HEK293 (cell line): ENCODE results near the gene MCM10.

Experiments
- CTCF ChIA-PET: fragments of 350-600 bp; formaldehyde crosslinking; extraction: SDS; loops from one replicate; lab custom pipeline; 2021; ENCODE audit warnings: antibody characterized with exemption; lab: Yijun Ruan, JAX
- POLR2A ChIA-PET: fragments of 300-600 bp; formaldehyde crosslinking; extraction: SDS; loops from one replicate; lab custom pipeline; 2020; ENCODE audit warnings: antibody characterized with exemption, inconsistent platforms; lab: Yijun Ruan, JAX
- H3K27ac ChIP-seq: fragments of 200-500 bp; sonication (Bioruptor generic); 2 replicates; pipeline ENCODE4 v1.5.1; 2014; ENCODE audit warnings: low read depth, low read length, control low read depth, inconsistent platforms; ENCODE audit errors: extremely low read depth
- H3K36me3 ChIP-seq, 2 experiments: fragments of 200-500 bp in 1 of 2; sonication (Bioruptor generic) in 1 of 2; 1 replicate in 1 of 2; 2 replicates in 1 of 2; pipeline ENCODE4 v1.5.1; 2014 to 2017; ENCODE audit warnings: inconsistent platforms in 2 of 2, low read length in 2 of 2; ENCODE audit not compliant: control insufficient read depth in 2 of 2, insufficient read depth in 1 of 2
- H3K4me1 ChIP-seq: fragments of 200-500 bp; sonication (Bioruptor generic); 2 replicates; pipeline ENCODE4 v1.5.1; 2014; ENCODE audit warnings: mild to moderate bottlenecking, low read length, inconsistent platforms; ENCODE audit not compliant: control insufficient read depth, insufficient read depth
- H3K4me3 ChIP-seq: 2 replicates; pipeline ENCODE4 v1.5.1; 2011; ENCODE audit warnings: low read depth, mild to moderate bottlenecking, control low read depth, low read length, moderate library complexity
- H3K9me3 ChIP-seq: fragments of 200-500 bp; sonication (Bioruptor generic); 2 replicates; pipeline ENCODE4 v1.5.1; 2014; ENCODE audit warnings: low read depth, low read length, inconsistent platforms; ENCODE audit not compliant: control insufficient read depth, insufficient read depth
- KLF7 ChIP-seq: fragments of 450-650 bp; formaldehyde crosslinking; IDR thresholded peaks from 2 replicates; pipeline ENCODE4 v1.5.1; 2016; ENCODE audit warnings: missing biosample characterization, missing genetic modification characterization, borderline replicate concordance
- RBAK ChIP-seq: fragments of 450-650 bp; formaldehyde crosslinking; IDR thresholded peaks from 2 replicates; pipeline ENCODE4 v1.5.1; 2016; ENCODE audit warnings: missing biosample characterization, missing genetic modification characterization
- SCRT1 ChIP-seq: fragments of 450-650 bp; formaldehyde crosslinking; IDR thresholded peaks from 2 replicates; pipeline ENCODE4 v1.5.1; 2016; ENCODE audit warnings: missing biosample characterization, missing genetic modification characterization, borderline replicate concordance
- ZNF138 ChIP-seq: fragments of 450-650 bp; formaldehyde crosslinking; IDR thresholded peaks from 2 replicates; pipeline ENCODE4 v1.5.1; 2016; ENCODE audit warnings: missing biosample characterization, missing genetic modification characterization, borderline replicate concordance
- ZNF157 ChIP-seq: fragments of 450-650 bp; formaldehyde crosslinking; IDR thresholded peaks from 2 replicates; pipeline ENCODE4 v1.5.1; 2016; ENCODE audit warnings: missing biosample characterization, missing genetic modification characterization
- ZNF175 ChIP-seq: fragments of 450-650 bp; formaldehyde crosslinking; IDR thresholded peaks from 2 replicates; pipeline ENCODE4 v1.5.1; 2016; ENCODE audit warnings: missing biosample characterization, missing genetic modification characterization
- ZNF18 ChIP-seq: fragments of 450-650 bp; formaldehyde crosslinking; IDR thresholded peaks from 2 replicates; pipeline ENCODE4 v1.5.1; 2016; ENCODE audit warnings: missing biosample characterization, missing genetic modification characterization
- ZNF214 ChIP-seq: fragments of 450-650 bp; formaldehyde crosslinking; IDR thresholded peaks from 2 replicates; pipeline ENCODE4 v1.5.1; 2017; ENCODE audit warnings: missing biosample characterization, mild to moderate bottlenecking, missing genetic modification characterization, borderline replicate concordance
- ZNF23 ChIP-seq: fragments of 450-650 bp; formaldehyde crosslinking; IDR thresholded peaks from 2 replicates; pipeline ENCODE4 v1.5.1; 2016; ENCODE audit warnings: missing biosample characterization, missing genetic modification characterization, borderline replicate concordance
- ZNF24 ChIP-seq: fragments of 450-650 bp; formaldehyde crosslinking; IDR thresholded peaks from 2 replicates; pipeline ENCODE4 v1.5.1; 2016; ENCODE audit warnings: missing biosample characterization, missing genetic modification characterization
- ZNF341 ChIP-seq: fragments of 450-650 bp; formaldehyde crosslinking; IDR thresholded peaks from 2 replicates; pipeline ENCODE4; 2016; ENCODE audit warnings: low read depth, missing biosample characterization, missing genetic modification characterization
- ZNF37A ChIP-seq: fragments of 450-650 bp; IDR thresholded peaks from 2 replicates; pipeline ENCODE4 v1.5.1; 2018; ENCODE audit warnings: missing biosample characterization, missing genetic modification characterization
- ZNF404 ChIP-seq: fragments of 450-650 bp; formaldehyde crosslinking; IDR thresholded peaks from 2 replicates; pipeline ENCODE4 v1.5.1; 2017; ENCODE audit warnings: missing biosample characterization, missing genetic modification characterization
- ZNF473 ChIP-seq: fragments of 450-650 bp; formaldehyde crosslinking; IDR thresholded peaks from 2 replicates; pipeline ENCODE4 v1.5.1; 2017; ENCODE audit warnings: missing biosample characterization, missing genetic modification characterization
- ZNF518A ChIP-seq: fragments of 450-650 bp; formaldehyde crosslinking; conservative IDR thresholded peaks from 2 replicates; pipeline ENCODE4 v1.5.1; 2016; ENCODE audit warnings: low read depth, missing biosample characterization, missing genetic modification characterization
- ZNF549 ChIP-seq: fragments of 450-650 bp; IDR thresholded peaks from 2 replicates; pipeline ENCODE4 v1.5.1; 2018; ENCODE audit warnings: missing biosample characterization, missing genetic modification characterization, mild to moderate bottlenecking, inconsistent platforms, moderate library complexity
- ZNF623 ChIP-seq: fragments of 450-650 bp; formaldehyde crosslinking; IDR thresholded peaks from 2 replicates; pipeline ENCODE4 v1.5.1; 2016; ENCODE audit warnings: missing biosample characterization, missing genetic modification characterization
- TF ChIP-seq, protein P1 (sequence below): fragments of 450-650 bp; formaldehyde crosslinking; IDR thresholded peaks from 2 replicates; pipeline ENCODE4 v1.5.1; 2016; ENCODE audit warnings: missing biosample characterization, missing genetic modification characterization, low read depth
- TF ChIP-seq, protein P2 (sequence below): fragments of 450-650 bp; formaldehyde crosslinking; IDR thresholded peaks from 2 replicates; pipeline ENCODE4 v1.5.1; 2016; ENCODE audit warnings: missing biosample characterization, missing genetic modification characterization
- TF ChIP-seq, protein P3 (sequence below): IDR thresholded peaks from 2 replicates; pipeline ENCODE4 v1.6.1; 2011; ENCODE audit warnings: mild to moderate bottlenecking, low read depth, low read length, borderline replicate concordance

The MCM10 gene

DNA sequence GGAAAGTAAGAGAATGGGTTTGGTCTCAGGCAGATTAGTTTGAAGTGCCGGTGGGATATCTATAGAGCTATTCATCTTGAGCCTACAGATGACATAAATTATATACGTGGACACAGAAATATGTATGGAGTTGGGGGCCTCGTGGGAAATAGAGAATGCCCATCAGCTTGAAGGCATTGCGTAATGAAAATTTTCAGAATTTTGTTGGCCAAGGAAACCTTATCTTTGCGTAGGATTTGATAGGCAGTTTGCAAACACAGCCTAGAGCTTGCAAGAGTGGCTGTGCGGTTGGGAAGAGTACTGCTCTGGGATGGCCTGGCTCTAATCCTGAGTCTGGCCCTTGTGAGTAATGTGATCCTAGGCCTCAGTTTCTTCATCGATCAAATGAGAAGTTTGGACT is 32.3 kb downstream of the MCM10 start:
- POLR2A ChIA-PET: interaction anchor here (0.6 kb wide), 1 partner anchor 13 kb away, joined by 4 read pairs; no protein-coding TSS in a partner anchor
- H3K36me3 ChIP-seq: peaks cover 67 to 97% of the 10 kb centered on the region in 2 experiments
- TF ChIP-seq ZNF138 (tag by site-specific recombination) (no peak), ZNF623 (tag by site-specific recombination) (no peak), ZNF37A (tag by site-specific recombination) (no peak), SCRT1 (tag by site-specific recombination) (no peak), ZNF341 (tag by site-specific recombination) (no peak), ZNF157 (tag by site-specific recombination) (no peak)
- TF ChIP-seq, protein P1, sequence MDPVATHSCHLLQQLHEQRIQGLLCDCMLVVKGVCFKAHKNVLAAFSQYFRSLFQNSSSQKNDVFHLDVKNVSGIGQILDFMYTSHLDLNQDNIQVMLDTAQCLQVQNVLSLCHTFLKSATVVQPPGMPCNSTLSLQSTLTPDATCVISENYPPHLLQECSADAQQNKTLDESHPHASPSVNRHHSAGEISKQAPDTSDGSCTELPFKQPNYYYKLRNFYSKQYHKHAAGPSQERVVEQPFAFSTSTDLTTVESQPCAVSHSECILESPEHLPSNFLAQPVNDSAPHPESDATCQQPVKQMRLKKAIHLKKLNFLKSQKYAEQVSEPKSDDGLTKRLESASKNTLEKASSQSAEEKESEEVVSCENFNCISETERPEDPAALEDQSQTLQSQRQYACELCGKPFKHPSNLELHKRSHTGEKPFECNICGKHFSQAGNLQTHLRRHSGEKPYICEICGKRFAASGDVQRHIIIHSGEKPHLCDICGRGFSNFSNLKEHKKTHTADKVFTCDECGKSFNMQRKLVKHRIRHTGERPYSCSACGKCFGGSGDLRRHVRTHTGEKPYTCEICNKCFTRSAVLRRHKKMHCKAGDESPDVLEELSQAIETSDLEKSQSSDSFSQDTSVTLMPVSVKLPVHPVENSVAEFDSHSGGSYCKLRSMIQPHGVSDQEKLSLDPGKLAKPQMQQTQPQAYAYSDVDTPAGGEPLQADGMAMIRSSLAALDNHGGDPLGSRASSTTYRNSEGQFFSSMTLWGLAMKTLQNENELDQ (tag by site-specific recombination): no peak
- TF ChIP-seq, protein P2, sequence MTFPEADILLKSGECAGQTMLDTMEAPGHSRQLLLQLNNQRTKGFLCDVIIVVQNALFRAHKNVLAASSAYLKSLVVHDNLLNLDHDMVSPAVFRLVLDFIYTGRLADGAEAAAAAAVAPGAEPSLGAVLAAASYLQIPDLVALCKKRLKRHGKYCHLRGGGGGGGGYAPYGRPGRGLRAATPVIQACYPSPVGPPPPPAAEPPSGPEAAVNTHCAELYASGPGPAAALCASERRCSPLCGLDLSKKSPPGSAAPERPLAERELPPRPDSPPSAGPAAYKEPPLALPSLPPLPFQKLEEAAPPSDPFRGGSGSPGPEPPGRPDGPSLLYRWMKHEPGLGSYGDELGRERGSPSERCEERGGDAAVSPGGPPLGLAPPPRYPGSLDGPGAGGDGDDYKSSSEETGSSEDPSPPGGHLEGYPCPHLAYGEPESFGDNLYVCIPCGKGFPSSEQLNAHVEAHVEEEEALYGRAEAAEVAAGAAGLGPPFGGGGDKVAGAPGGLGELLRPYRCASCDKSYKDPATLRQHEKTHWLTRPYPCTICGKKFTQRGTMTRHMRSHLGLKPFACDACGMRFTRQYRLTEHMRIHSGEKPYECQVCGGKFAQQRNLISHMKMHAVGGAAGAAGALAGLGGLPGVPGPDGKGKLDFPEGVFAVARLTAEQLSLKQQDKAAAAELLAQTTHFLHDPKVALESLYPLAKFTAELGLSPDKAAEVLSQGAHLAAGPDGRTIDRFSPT (tag by site-specific recombination): no peak
- H3K9me3 ChIP-seq: no peaks in the 10 kb centered on the region
- H3K4me1 ChIP-seq: no peaks in the 10 kb centered on the region
- no peak overlapping the region for H3K4me3 ChIP-seq
- CTCF ChIA-PET: interaction anchor here (0.8 to 1.3 kb wide), 2 partner anchors 12 to 13 kb away, joined by 4 to 5 read pairs; no protein-coding TSS in a partner anchor
- H3K27ac ChIP-seq: no peak overlapping the region

DNA sequence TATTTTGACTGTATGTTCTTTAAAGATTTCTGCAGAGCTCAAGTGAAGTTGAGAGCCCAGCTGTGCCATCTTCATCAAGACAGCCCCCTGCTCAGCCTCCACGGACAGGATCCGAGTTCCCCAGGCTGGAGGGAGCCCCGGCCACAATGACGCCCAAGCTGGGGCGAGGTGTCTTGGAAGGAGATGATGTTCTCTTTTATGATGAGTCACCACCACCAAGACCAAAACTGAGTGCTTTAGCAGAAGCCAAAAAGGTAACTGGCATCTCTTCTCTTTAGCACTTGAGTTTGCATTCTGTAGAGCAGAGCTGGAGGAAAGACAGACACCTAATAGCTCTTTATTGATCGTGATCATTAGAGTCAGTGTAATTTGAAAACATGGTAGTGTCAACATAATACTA is 33.7 kb downstream of the MCM10 start:
- ChIA-PET POLR2A (no interaction called here), CTCF (interaction anchor here (1.3 kb wide), 1 partner anchor 11 kb away, joined by 4 read pairs; no protein-coding TSS in a partner anchor)
- H3K36me3 ChIP-seq: peaks cover 62 to 97% of the 10 kb centered on the region in 2 experiments
- TF ChIP-seq KLF7 (no peak), ZNF214 (tag by site-specific recombination) (no peak), ZNF18 (tag by site-specific recombination) (no peak), ZNF473 (tag by site-specific recombination) (no peak), ZNF23 (no peak), RBAK (tag by site-specific recombination) (no peak), ZNF518A (tag by site-specific recombination) (no peak), ZNF404 (no peak), ZNF175 (tag by site-specific recombination) (no peak), ZNF24 (tag by site-specific recombination) (no peak), ZNF549 (no peak)
- TF ChIP-seq, protein P3, sequence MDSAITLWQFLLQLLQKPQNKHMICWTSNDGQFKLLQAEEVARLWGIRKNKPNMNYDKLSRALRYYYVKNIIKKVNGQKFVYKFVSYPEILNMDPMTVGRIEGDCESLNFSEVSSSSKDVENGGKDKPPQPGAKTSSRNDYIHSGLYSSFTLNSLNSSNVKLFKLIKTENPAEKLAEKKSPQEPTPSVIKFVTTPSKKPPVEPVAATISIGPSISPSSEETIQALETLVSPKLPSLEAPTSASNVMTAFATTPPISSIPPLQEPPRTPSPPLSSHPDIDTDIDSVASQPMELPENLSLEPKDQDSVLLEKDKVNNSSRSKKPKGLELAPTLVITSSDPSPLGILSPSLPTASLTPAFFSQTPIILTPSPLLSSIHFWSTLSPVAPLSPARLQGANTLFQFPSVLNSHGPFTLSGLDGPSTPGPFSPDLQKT: no peak

More for the DNA sequence above, 33.7 kb downstream of the MCM10 start:
- no peaks in the 10 kb centered on the region for H3K9me3 ChIP-seq
- H3K27ac ChIP-seq: no peak overlapping the region
- no peak overlapping the region for H3K4me3 ChIP-seq
- H3K4me1 ChIP-seq: no peaks in the 10 kb centered on the region
